GM19025 (cell line): ENCODE data around the gene C4A.
"Not testable (repeated sequence)": the region's sequence is repeated elsewhere in the genome, so short reads cannot be mapped to it uniquely, and the experiment has no call there.

ENCODE experiments used
- ATAC-seq: cut with Tn5 transposase; IDR thresholded peaks from one replicate; pipeline ENCODE4 v1.9.1; 2021; ENCODE audit warnings: mild to moderate bottlenecking, low read depth, moderate library complexity; ENCODE audit not compliant: unreplicated experiment

C4A gene

DNA sequence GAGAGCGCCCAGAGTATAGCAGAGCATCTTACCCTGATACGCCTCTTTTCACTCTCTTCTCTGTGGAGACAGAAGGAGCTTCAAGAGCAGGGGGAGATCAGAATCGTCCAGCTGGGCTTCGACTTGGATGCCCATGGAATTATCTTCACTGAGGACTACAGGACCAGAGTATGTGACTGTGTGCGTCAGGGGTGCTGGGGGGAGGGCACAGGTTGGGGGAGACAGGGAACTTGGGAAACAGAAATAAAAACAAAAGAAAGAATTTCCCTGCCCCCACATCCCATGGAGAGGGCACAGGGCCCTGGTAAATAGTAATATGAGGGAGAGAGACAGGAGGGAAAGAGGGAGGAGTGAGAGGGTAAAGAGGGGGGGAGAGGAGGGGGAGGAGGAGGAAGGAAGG is 3.0 kb upstream of the C4A start:
- no peak for ATAC-seq

DNA sequence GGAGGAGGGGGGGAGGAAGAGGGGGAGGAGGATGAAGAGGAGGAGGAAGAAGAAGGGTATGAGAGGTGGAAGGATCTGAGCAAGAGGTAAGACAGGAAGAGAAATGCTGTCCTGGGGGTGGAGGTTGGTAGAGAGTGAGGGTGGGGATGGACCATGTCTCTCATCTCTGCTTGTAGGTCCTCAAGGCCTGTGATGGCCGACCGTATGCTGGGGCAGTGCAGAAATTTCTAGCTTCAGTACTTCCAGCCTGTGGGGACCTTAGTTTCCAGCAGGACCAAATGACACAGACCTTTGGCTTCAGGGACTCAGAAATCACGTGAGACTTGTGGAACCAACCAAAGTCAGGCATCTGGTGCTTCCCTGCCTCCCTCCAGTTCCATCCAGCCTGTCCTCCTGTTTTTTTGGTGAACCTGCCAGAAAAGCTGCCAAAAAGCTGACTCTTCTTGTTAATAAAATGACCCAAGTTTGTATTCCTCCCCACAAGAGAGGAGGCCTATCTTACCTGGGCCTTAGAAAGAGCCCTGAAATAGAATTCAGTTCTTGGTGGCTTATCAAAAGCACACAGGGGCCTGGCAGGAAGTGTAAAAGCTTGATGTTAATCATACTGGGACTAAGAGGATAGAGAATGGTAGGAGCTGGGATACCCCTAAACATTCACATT is 2.5 kb upstream of the C4A start:
- ATAC-seq = no peak

DNA sequence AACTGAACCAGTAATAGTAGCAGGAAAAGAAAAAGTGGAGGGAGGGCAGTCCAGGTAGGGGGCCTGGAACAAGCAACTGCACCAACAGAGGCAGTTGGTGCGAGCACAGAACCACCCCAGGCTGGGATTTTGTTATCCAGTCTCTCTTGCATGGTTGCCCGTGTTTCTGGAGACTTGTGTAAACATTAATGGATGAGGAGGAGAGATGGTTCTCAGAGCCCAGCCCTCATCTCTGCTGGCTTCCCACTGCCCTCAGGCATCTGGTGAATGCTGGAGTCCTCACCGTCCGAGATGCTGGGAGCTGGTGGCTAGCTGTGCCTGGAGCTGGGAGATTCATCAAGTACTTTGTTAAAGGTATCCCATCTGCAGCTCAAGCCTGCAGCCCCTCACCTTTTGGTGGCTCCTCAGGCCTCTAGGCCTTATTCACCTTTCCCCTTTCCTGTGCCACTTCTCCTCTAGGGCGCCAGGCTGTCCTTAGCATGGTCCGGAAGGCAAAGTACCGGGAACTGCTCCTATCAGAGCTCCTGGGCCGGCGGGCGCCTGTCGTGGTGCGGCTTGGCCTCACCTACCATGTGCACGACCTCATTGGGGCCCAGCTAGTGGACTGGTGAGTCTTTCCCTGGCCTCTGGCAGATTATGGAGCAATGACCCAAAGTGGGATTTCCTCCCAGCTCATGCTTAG is 1.5 kb upstream of the C4A start:
- ATAC-seq = not testable (repeated sequence)

DNA sequence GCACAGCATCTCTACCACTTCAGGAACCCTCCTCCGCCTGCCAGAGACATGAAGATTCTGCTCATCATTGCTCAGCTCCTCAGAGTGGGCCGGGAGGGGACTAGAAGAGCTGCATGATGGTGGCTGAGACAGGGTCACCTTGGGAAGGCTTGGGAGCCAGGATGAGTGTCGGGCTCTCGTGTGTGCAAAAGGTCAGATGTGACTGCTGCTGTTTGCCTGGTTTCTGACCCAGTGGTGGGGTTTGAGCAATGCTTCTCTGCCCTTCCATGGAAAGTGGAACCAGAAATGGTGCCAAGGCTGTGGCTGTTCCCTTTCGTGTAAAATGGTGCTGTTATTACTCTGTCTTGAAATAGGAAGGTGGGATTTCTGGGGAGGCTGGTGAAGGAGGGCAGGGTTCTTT is 859 bp upstream of the C4A start:
- not testable (repeated sequence) for ATAC-seq

DNA sequence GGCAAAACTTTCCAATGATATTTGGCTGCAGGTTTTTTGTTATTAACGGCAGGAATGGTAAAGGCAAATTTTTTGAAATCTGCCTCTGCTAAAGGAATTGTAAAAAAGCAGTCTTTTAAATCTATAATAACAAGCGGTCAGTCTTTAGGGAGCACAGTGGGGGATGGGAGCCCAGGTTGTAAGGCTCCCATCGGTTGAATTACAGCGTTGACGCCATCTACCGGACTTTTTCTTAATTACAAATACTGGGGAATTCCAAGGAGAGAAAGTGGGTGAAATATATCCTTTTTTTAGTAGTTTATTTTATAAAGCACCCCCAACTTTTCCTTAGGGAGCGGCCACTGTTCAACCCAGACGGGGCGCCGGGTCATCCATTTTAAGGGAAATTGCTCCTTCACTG is 7.5 kb downstream of the C4A start:
- ATAC-seq = not testable (repeated sequence)

DNA sequence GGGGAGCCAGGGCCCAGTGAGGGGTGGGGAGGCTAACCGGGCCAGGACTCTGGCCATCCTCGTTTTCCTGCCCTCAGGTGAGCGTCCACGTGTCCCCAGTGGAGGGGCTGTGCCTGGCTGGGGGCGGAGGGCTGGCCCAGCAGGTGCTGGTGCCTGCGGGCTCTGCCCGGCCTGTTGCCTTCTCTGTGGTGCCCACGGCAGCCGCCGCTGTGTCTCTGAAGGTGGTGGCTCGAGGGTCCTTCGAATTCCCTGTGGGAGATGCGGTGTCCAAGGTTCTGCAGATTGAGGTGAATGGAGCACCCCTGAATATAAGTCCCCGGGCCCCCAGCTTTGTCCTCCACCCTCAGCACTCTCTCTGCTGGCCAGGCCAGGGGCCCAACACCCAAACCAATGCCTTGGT is 12.6 kb downstream of the C4A start:
- not testable (repeated sequence) for ATAC-seq

DNA sequence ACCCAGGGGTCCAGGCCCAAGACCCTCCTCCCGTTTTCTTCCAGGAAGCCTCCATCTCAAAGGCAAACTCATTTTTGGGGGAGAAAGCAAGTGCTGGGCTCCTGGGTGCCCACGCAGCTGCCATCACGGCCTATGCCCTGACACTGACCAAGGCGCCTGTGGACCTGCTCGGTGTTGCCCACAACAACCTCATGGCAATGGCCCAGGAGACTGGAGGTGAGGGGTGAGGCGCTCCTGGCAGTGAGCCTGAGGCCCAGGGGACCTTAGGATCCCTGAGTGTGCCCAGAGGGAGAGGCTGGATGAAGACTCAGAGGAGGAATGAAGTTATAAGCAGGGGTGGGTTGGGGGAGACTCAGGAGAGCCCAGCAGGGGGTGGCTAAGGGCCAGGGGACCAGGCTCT is 14.5 kb downstream of the C4A start:
- not testable (repeated sequence) for ATAC-seq

DNA sequence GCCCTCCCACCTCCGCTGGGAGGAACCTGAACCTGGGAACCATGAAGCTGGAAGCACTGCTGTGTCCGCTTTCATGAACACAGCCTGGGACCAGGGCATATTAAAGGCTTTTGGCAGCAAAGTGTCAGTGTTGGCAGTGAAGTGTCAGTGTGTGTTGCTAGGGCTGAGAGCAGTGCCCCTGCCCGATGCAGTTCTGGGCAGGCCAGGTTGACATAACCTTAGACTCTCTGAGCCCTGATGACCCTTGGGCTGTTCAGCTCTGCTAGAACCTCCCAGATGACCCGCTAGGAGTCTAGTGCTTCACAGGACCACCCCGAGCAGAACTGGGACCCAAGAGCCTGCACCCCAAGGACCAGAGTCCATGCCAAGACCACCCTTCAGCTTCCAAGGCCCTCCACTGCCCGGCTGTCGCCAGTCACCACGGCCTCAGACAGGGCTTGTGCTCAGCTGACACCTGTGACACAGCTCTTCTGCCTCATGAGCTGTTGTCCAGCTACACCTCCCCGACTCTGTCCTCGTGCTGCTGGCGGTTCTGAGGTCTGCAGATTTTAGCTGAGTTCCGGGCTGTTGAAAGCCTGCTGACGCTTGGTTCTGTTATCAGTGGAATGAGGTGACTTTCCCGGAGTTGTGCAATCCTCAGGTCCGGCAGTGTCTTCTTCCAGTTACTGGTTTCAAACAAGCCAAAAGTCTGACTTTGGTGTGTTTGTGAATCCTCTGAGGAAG is 20.9 kb downstream of the C4A start:
- not testable (repeated sequence) for ATAC-seq

DNA sequence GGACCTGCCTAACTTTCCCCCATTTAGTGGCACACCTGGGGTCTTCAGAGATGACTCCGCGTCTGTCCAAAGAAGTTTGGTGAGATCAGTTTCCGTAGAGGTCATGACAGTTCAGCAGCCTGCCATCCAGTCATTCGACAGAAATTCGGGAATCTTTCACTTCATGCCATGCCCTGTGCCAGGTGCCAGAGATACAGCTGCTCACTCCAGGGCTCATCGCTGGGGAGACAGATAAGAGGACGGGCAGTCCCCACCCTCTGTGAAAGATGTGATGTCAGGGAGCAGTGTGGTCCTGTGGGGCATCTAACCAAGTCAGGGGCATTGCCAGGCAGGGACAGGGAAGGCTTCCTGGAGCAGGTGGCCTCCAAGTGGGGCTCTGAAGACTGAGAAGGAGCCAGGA is 21.4 kb downstream of the C4A start:
- ATAC-seq = not testable (repeated sequence)

DNA sequence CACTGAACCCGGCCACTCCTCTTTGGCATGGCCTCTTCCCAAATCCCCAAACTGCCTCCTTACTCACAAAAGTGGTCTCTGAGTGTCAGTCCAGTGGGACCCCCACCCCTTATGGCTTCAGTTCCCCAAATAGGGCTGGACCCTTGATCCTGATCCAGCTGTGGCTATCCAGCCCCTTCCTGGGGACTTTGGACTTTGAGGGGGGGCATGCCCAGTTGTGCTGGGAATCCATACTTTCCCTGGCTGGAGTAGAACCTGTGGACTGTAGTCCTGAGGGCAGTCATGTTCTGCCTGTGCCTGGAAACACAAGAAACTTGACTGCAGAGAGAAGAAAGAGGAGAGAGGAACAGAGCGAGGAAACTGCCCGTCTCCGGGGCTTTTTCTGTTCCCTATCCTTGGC is 22.5 kb downstream of the C4A start:
- ATAC-seq = not testable (repeated sequence)

DNA sequence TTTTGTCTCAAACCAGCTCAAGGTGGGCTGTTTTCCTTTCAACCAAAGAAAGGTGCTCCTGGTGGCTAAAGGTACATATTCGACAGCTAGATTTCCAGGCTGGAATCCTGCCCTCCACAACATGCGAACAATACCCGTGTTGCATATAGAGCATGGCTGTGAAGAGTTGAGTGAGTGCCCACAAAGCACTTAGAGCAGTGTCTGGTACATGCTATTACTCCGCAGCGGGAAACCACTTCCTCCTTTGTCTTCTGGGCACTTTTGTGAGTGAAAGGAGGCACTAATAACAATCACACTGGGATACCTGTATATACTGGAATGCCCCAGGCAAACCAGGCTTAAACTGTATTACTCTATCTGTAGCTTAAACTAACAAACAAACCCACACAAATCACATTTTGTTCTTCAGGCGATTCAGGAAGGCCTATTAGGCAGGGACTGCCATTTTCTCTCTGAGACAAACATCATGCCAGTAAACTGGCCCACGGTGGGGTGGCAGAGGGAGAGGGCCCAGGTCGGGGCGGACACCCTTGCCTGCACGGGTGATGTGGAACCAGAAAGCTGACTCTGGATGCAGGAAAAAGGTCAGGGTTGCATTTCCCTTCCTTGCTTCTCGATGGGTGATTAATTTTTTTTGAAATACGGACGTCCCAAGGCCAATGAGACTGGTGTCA is 23.1 kb downstream of the C4A start:
- ATAC-seq = not testable (repeated sequence)

DNA sequence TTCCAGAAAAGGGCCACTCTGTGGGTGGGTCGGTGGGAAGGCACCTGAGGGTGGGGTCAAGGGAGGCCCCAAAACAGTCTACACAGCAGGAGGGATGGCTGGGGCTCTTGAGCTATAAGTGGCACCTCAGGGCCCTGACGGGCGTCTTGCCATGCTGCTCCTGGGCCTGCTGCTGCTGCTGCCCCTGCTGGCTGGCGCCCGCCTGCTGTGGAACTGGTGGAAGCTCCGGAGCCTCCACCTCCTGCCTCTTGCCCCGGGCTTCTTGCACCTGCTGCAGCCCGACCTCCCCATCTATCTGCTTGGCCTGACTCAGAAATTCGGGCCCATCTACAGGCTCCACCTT is 23.7 kb downstream of the C4A start:
- not testable (repeated sequence) for ATAC-seq

DNA sequence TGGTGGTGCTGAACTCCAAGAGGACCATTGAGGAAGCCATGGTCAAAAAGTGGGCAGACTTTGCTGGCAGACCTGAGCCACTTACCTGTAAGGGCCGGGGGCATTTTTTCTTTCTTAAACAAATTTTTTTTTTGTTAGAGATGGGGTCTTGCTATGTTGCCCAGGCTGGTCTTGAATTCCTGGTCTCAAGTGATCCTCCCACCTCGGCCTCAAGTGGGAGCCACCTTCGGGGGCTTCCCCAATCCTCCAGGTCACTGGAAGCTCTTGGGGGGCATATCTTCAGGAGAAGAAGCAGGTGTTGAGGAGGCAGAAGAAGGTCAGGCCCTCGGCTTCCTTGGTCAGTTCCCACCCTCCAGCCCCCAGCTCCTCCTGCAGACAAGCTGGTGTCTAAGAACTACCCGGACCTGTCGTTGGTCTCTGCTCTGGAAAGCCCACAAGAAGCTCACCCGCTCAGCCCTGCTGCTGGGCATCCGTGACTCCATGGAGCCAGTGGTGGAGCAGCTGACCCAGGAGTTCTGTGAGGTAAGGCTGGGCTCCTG is 24.2 kb downstream of the C4A start:
- ATAC-seq = not testable (repeated sequence)

DNA sequence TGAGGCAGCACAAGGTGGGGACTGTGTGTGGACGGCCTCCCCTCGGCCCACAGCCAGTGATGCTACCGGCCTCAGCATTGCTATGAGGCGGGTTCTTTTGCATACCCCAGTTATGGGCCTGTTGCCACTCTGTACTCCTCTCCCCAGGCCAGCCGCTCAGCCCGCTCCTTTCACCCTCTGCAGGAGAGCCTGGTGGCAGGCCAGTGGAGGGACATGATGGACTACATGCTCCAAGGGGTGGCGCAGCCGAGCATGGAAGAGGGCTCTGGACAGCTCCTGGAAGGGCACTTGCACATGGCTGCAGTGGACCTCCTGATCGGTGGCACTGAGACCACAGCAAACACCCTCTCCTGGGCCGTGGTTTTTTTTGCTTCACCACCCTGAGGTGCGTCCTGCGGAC is 25.2 kb downstream of the C4A start:
- ATAC-seq = not testable (repeated sequence)

DNA sequence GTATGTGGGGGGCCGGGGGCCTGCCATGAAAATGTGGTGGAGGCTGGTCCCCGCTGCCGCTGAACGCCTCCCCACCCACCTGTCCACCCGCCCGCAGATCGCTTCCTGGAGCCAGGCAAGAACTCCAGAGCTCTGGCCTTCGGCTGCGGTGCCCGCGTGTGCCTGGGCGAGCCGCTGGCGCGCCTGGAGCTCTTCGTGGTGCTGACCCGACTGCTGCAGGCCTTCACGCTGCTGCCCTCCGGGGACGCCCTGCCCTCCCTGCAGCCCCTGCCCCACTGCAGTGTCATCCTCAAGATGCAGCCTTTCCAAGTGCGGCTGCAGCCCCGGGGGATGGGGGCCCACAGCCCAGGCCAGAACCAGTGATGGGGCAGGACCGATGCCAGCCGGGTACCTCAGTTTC is 26.2 kb downstream of the C4A start:
- ATAC-seq = not testable (repeated sequence)

DNA sequence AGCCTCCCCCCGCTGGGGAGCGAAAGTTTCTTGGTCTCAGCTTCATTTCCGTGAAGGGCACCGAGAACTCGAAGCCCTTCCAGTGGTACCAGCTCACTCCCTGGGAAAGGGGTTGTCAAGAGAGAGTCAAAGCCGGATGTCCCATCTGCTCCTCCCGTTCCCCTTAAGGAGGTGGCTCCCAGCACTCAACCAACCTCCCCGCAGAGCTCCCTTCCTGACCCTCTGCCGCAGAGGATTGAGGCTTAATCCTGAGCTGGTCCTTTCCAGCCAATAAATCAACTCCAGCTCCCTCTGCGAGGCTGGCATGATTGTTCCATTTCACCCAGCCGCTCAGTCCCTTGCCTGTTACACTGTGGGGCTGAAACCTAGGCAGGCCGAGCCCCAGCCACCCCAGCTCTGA is 26.8 kb downstream of the C4A start:
- ATAC-seq = not testable (repeated sequence)

DNA sequence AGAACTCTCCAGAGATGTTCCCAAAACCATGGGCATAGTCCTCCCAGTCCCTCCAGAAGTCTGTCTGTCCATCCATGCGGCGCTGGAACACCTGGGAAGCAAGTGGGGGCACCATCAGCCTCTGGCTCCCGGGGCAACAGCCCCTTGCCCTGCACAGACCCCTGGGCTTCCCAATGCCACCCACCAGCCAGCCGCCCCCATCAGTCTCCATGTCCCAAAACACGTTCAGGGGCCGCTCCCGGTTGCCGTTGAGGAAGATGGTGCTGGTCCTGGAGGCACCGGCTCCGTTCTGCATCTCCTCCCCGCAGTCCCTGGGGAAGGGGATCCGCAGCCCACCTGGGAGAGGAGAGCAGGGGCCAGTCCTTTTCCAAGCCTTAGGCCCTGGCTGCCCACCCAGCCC is 27.7 kb downstream of the C4A start:
- not testable (repeated sequence) for ATAC-seq

DNA sequence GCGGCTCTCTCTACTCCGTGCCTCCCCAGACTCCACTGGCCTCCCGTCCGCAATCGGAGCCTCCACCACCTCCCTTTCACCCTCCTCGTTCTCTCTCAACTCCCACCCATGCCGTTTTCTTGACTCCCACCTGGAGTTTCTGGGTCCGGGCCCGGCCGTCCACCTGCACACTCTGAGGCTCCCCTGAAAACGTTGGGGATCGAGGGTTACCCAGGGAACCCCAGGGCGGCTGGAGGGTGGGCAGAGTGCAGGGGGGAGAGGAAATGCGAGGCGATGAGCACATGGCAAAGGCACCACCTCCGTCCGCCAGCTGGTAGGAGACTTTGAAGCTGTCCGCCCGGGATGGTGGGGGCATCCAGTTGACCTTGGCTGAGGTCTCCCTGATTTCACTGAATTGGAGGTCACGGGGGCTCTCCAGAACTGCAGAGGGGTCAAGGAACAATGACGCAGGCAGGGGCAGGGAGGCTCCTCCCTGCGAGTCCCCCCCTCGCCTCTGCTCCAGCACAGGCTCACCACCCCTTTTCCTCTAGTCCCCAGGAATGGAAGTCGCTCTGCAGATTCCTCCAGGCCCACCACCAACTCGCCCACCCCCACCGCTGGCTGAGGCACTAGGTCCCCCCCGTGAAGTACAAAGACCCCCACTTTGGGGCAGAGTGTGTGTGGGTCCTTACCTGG is 29.1 kb downstream of the C4A start:
- ATAC-seq = not testable (repeated sequence)

DNA sequence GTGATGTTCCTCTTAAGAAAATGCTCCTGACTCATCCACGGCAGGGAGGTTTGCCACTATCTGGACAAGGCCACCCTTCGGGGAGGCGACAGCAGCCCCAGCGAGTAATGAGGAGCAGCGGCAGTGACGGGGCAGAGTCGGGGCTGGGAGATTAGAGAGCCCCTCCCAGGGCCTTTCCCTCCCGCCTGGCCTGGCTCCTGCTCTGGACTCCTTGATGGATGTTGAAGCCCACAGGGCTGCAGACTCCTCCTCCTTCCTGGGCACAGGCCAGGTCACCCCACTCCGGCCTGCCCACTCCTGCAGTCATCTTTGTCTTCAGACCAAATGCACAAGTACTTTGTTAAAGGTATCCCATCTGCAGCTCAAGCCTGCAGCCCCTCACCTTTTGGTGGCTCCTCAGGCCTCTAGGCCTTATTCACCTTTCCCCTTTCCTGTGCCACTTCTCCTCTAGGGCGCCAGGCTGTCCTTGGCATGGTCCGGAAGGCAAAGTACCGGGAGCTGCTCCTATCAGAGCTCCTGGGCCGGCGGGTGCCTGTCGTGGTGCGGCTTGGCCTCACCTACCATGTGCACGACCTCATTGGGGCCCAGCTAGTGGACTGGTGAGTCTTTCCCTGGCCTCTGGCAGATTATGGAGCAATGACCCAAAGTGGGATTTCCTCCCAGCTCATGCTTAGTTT is 31.2 kb downstream of the C4A start:
- ATAC-seq = not testable (repeated sequence)

DNA sequence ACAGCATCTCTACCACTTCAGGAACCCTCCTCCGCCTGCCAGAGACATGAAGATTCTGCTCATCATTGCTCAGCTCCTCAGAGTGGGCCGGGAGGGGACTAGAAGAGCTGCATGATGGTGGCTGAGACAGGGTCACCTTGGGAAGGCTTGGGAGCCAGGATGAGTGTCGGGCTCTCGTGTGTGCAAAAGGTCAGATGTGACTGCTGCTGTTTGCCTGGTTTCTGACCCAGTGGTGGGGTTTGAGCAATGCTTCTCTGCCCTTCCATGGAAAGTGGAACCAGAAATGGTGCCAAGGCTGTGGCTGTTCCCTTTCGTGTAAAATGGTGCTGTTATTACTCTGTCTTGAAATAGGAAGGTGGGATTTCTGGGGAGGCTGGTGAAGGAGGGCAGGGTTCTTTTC is 31.9 kb downstream of the C4A start:
- ATAC-seq = not testable (repeated sequence)
